Activated CD8-positive, alpha-beta T cell treated with anti-CD3 and anti-CD28 coated beads for 36 hours (primary cell): ENCODE results near the gene CSNK1D. TPM values are rescaled to one million over a fixed set of nuclear protein-coding genes. Genes with fewer than 3 reads are reported as not detected.

Experiments used
- ATAC-seq: fragments of 200-7000 bp; cut with Tn5 transposase; one replicate; pipeline ENCODE4 v1.10.0; 2021; ENCODE audit warnings: mild to moderate bottlenecking, moderate library complexity
- CTCF ChIA-PET: fragments of 350-600 bp; sonication (Branson Sonifier 250); formaldehyde crosslinking; loops from one replicate; lab custom pipeline; 2021; ENCODE audit warnings: antibody characterized with exemption; lab: Charles Lee
- POLR2A ChIA-PET: fragments of 350-600 bp; sonication (Branson Sonifier 250); formaldehyde crosslinking; loops from one replicate; lab custom pipeline; 2021; ENCODE audit warnings: antibody characterized with exemption; lab: Charles Lee
- DNase-seq: peaks from one replicate; pipeline ENCODE4 v3.0.0-alpha.2; 2020
- H3K27ac Mint-ChIP-seq: one replicate; pipeline ENCODE4 v1.8.0; 2021; ENCODE audit warnings: mild to moderate bottlenecking, mixed read lengths
- H3K27me3 Mint-ChIP-seq: one replicate; pipeline ENCODE4 v1.8.0; 2021; ENCODE audit warnings: mixed read lengths
- H3K36me3 Mint-ChIP-seq: one replicate; pipeline ENCODE4 v1.8.0; 2021; ENCODE audit warnings: low read depth, mixed read lengths
- H3K4me1 Mint-ChIP-seq: one replicate; pipeline ENCODE4 v1.8.0; 2021; ENCODE audit warnings: low read depth, mixed read lengths
- H3K4me3 Mint-ChIP-seq: one replicate; pipeline ENCODE4 v1.8.0; 2021; ENCODE audit warnings: mild to moderate bottlenecking, moderate library complexity, mixed read lengths
- H3K9me3 Mint-ChIP-seq: one replicate; pipeline ENCODE4 v1.8.0; 2021; ENCODE audit warnings: mixed read lengths
- intact Hi-C: fragments of 100-400 bp; cut with micrococcal nuclease; formaldehyde crosslinking; loops from one replicate; pipeline ENCODE4 v1.10.0; 2022
- total RNA-seq, 2 experiments: library from RNA; stranded (reverse); gene quantifications; one replicate each; pipeline ENCODE4 v1.2.3, GENCODE V29; 2021
- TF ChIP-seq, protein P1 (sequence below): fragments of 200-600 bp; IDR thresholded peaks from one replicate; pipeline ENCODE4 v1.8.0; 2022; ENCODE audit warnings: antibody characterized with exemption, mild to moderate bottlenecking

Gene CSNK1D
- total RNA-seq, 2 experiments from 2014 or later, result 90.6 to 97.0 TPM

- peak; percentile 58 for DNase-seq
- intact Hi-C loops, result no loop called here
- Mint-ChIP-seq H3K4me3 (peak overlapping the region; percentile 88), H3K27ac (peak overlapping the region; percentile 99), H3K27me3 (no peaks in the 10 kb centered on the region), H3K9me3 (no peaks in the 10 kb centered on the region), H3K4me1 (peaks cover 50% of the 10 kb centered on the region), H3K36me3 (peaks cover 43% of the 10 kb centered on the region)
- TF ChIP-seq, protein P1, sequence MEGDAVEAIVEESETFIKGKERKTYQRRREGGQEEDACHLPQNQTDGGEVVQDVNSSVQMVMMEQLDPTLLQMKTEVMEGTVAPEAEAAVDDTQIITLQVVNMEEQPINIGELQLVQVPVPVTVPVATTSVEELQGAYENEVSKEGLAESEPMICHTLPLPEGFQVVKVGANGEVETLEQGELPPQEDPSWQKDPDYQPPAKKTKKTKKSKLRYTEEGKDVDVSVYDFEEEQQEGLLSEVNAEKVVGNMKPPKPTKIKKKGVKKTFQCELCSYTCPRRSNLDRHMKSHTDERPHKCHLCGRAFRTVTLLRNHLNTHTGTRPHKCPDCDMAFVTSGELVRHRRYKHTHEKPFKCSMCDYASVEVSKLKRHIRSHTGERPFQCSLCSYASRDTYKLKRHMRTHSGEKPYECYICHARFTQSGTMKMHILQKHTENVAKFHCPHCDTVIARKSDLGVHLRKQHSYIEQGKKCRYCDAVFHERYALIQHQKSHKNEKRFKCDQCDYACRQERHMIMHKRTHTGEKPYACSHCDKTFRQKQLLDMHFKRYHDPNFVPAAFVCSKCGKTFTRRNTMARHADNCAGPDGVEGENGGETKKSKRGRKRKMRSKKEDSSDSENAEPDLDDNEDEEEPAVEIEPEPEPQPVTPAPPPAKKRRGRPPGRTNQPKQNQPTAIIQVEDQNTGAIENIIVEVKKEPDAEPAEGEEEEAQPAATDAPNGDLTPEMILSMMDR, result no peak
- POLR2A ChIA-PET, result interaction anchor here (0.7 to 2.7 kb wide), 7 partner anchors 19 to 72 kb away, joined by 3 to 14 read pairs (median 6); no protein-coding TSS in a partner anchor
- ATAC-seq, result peak; percentile 24
- CTCF ChIA-PET, result interaction anchor here (0.9 to 1.0 kb wide), 2 partner anchors 27 to 37 kb away, joined by 3 read pairs; no protein-coding TSS in a partner anchor
Measured at GRCh38 chr17:82272495-82273326, 789 bp downstream of the CSNK1D start.

- H3K36me3 Mint-ChIP-seq, result peaks cover 54% of the 10 kb centered on the region
- ATAC-seq (no peak), DNase-seq (no peak)
- H3K4me1 Mint-ChIP-seq, result peaks cover 59% of the 10 kb centered on the region
- peak overlapping the region; percentile 20 for H3K27ac Mint-ChIP-seq
- peak overlapping the region; percentile 88 for H3K4me3 Mint-ChIP-seq
- TF ChIP-seq, protein P1, result no peak
- no peaks in the 10 kb centered on the region for H3K27me3 Mint-ChIP-seq
- ChIA-PET POLR2A (interaction anchor here (0.7 to 1.5 kb wide), 5 partner anchors 20 to 73 kb away, joined by 3 to 4 read pairs (median 3); no protein-coding TSS in a partner anchor), CTCF (interaction anchor here (1.7 kb wide), 1 partner anchor 50 kb away, joined by 5 read pairs; no protein-coding TSS in a partner anchor)
- H3K9me3 Mint-ChIP-seq, result no peaks in the 10 kb centered on the region
- intact Hi-C loops, result no loop called here
Measured at GRCh38 chr17:82271401-82271800, 2.1 kb downstream of the CSNK1D start.

GRCh38 chr17:82270651-82271050, 2.8 kb downstream of the CSNK1D start:
- Mint-ChIP-seq H3K36me3 (peaks cover 62% of the 10 kb centered on the region), H3K4me1 (peaks cover 67% of the 10 kb centered on the region), H3K9me3 (no peaks in the 10 kb centered on the region), H3K27ac (peak overlapping the region; percentile 75), H3K4me3 (peak overlapping the region; percentile 30), H3K27me3 (no peaks in the 10 kb centered on the region)
- CTCF ChIA-PET, result interaction anchor here (1.7 kb wide), 1 partner anchor 51 kb away, joined by 5 read pairs; no protein-coding TSS in a partner anchor
- TF ChIP-seq, protein P1, result no peak
- intact Hi-C loops, result no loop called here
- ATAC-seq (no peak), DNase-seq (no peak)
- POLR2A ChIA-PET, result interaction anchor here (1.0 to 1.5 kb wide), 4 partner anchors 21 to 44 kb away, joined by 3 to 5 read pairs (median 4); no protein-coding TSS in a partner anchor

DNA sequence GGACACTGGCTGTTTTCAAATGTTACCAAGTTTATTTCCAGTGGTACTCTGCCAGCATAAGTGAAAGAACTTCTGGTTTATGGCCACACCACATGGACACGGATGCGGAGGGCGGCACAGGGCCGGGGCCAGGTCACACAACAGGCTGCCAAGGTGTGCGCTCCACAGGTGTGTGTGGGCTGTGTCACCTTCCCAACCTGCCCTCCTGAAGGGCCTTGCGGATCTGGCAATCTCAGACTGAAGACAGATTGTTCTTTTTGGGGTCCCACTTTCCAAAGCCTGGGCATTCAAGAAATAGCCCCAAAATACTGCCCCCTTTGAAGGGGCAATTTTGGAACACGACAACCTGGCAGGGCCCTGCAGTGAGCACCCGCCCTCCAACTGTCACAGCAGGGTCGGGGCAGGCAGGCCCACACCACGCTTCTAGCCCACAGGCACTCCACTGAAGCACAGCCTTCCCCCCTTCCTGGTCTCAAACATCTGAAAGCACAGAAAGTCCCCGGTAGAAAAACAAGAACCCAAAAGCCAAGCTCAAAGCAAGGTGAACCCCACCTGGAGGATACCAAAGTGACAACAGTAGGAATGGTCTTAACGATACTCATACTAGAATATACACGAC, 3.5 kb downstream of the CSNK1D start:
- POLR2A ChIA-PET, result interaction anchor here (1.4 to 1.6 kb wide), 3 partner anchors 22 to 36 kb away, joined by 4 to 5 read pairs (median 5); no protein-coding TSS in a partner anchor
- Mint-ChIP-seq H3K36me3 (peaks cover 64% of the 10 kb centered on the region), H3K9me3 (no peaks in the 10 kb centered on the region), H3K27ac (peak overlapping the region; percentile 75), H3K4me3 (peak overlapping the region; percentile 30), H3K27me3 (no peaks in the 10 kb centered on the region), H3K4me1 (peaks cover 68% of the 10 kb centered on the region)
- TF ChIP-seq, protein P1, result no peak
- no peak for ATAC-seq
- CTCF ChIA-PET, result interaction anchor here (1.7 kb wide), 1 partner anchor 51 kb away, joined by 5 read pairs; no protein-coding TSS in a partner anchor
- intact Hi-C loops, result no loop called here
- no peak for DNase-seq
